HEK293T (cell line): ENCODE measurements around the gene MGAM2.
"Not testable (repeated sequence)": the region's sequence is repeated elsewhere in the genome, so short reads cannot be mapped to it uniquely, and the experiment has no call there.

ENCODE experiments used
- CTCF ChIA-PET: fragments of 350-600 bp; formaldehyde crosslinking; extraction: SDS; loops from one replicate; lab custom pipeline; 2021; ENCODE audit warnings: antibody characterized with exemption, inconsistent platforms; lab: Yijun Ruan, JAX
- POLR2A ChIA-PET: fragments of 350-600 bp; formaldehyde crosslinking; extraction: SDS; loops from one replicate; lab custom pipeline; 2020; ENCODE audit warnings: antibody characterized with exemption, inconsistent platforms; lab: Yijun Ruan, JAX
- DNase-seq: peaks from one replicate; pipeline ENCODE4 v3.0.0; 2012; ENCODE audit warnings: mixed read lengths; ENCODE audit errors: extremely low spot score
- ARNT ChIP-seq: fragments of 450-650 bp; IDR thresholded peaks from 2 replicates; pipeline ENCODE4 v1.6.1; 2017; ENCODE audit warnings: mild to moderate bottlenecking
- BHLHE40 ChIP-seq: fragments of 450-650 bp; IDR thresholded peaks from 2 replicates; pipeline ENCODE4 v1.6.1; 2016; ENCODE audit warnings: mild to moderate bottlenecking, moderate library complexity, borderline replicate concordance
- CTBP1 ChIP-seq: fragments of 450-650 bp; IDR thresholded peaks from 2 replicates; pipeline ENCODE4 v1.6.1; 2016; ENCODE audit warnings: borderline replicate concordance
- ELF4 ChIP-seq: fragments of 450-650 bp; IDR thresholded peaks from 2 replicates; pipeline ENCODE4 v1.6.1; 2017; ENCODE audit warnings: antibody characterized with exemption
- FOXA1 ChIP-seq: fragments of 450-650 bp; IDR thresholded peaks from 2 replicates; pipeline ENCODE4 v1.6.1; 2016; ENCODE audit warnings: mild to moderate bottlenecking
- FOXK2 ChIP-seq: fragments of 450-650 bp; IDR thresholded peaks from 2 replicates; pipeline ENCODE4 v1.6.1; 2016; ENCODE audit warnings: mild to moderate bottlenecking
- FOXM1 ChIP-seq: fragments of 450-650 bp; IDR thresholded peaks from 2 replicates; pipeline ENCODE4 v1.6.1; 2017; ENCODE audit warnings: mild to moderate bottlenecking, borderline replicate concordance
- HDGF ChIP-seq: fragments of 450-650 bp; IDR thresholded peaks from 2 replicates; pipeline ENCODE4 v1.6.1; 2017; ENCODE audit warnings: antibody characterized with exemption, borderline replicate concordance
- L3MBTL2 ChIP-seq: fragments of 450-650 bp; conservative IDR thresholded peaks from 2 replicates; pipeline ENCODE4 v1.6.1; 2016; ENCODE audit warnings: mild to moderate bottlenecking
- LEF1 ChIP-seq: fragments of 450-650 bp; IDR thresholded peaks from 2 replicates; pipeline ENCODE4 v1.6.1; 2017; ENCODE audit warnings: mild to moderate bottlenecking, borderline replicate concordance
- NFRKB ChIP-seq: fragments of 450-650 bp; IDR thresholded peaks from 2 replicates; pipeline ENCODE4 v1.6.1; 2016; ENCODE audit warnings: mild to moderate bottlenecking, moderate library complexity
- SP1 ChIP-seq: fragments of 450-650 bp; IDR thresholded peaks from 2 replicates; pipeline ENCODE4 v1.6.1; 2017
- SUZ12 ChIP-seq: fragments of 450-650 bp; IDR thresholded peaks from 2 replicates; pipeline ENCODE4 v1.6.1; 2016; ENCODE audit warnings: mild to moderate bottlenecking
- TARDBP ChIP-seq: fragments of 450-650 bp; IDR thresholded peaks from 2 replicates; pipeline ENCODE4 v1.6.1; 2016
- ZNF384 ChIP-seq: fragments of 450-650 bp; IDR thresholded peaks from 2 replicates; pipeline ENCODE4 v1.6.1; 2016
- TF ChIP-seq, protein P1 (sequence below): fragments of 450-650 bp; IDR thresholded peaks from 2 replicates; pipeline ENCODE4 v1.6.1; 2016

The MGAM2 gene

GRCh38 chr7:142098004-142098403 lies 13.5 kb upstream of the MGAM2 start:
- DNase-seq, result no peak
- TF ChIP-seq FOXM1 (no peak), NFRKB (no peak), FOXK2 (no peak), CTBP1 (no peak), HDGF (no peak)
- ChIA-PET CTCF (no interaction called here), POLR2A (no interaction called here)

DNA sequence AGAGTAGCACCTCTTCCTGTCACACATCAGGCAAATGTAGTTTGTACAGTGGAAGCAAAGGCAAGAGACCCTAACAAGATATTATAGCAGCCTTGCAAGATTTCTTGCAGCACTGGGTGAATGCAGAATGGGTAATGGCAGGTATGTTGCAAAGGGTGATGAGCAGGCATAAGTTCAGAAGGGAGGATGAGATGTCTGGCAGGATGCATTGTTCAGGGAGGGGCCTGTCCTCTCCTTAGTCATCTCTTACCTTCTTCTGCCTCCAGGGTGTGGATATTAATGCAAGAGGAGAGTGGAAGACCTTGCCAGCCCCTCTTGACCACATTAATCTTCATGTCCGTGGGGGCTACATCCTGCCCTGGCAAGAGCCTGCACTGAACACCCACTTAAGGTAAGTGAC lies 12.2 kb upstream of the MGAM2 start:
- CTCF ChIA-PET, DNase-seq, POLR2A ChIA-PET: not testable (repeated sequence)

DNA sequence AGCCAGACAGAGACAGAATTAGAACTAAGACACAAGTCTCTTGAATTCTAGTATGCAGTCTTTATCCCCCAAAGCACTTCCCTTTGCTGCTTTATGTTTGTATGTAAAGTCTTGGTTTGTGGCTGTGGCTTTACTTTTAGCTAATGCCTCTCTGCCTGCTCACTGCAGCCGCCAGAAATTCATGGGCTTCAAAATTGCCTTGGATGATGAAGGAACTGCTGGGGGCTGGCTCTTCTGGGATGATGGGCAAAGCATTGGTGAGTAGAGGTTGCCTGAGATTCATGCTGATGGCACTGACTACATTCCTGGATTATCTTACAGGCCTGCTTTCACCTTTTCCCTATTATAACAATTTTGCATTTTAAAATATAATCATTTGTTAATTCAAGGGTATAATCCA lies 10.9 kb upstream of the MGAM2 start:
- ChIA-PET POLR2A (no interaction called here), CTCF (interaction anchor here (0.6 kb wide), 1 partner anchor 30 kb away, joined by 3 read pairs; no protein-coding TSS in a partner anchor)
- TF ChIP-seq FOXK2, result no peak
- no peak for TF ChIP-seq FOXM1
- TF ChIP-seq ZNF384, result no peak
- no peak for TF ChIP-seq CTBP1
- no peak for TF ChIP-seq SP1
- TF ChIP-seq ARNT, result no peak
- TF ChIP-seq NFRKB, result no peak
- TF ChIP-seq BHLHE40, result no peak
- TF ChIP-seq L3MBTL2, result no peak
- no peak for DNase-seq

DNA sequence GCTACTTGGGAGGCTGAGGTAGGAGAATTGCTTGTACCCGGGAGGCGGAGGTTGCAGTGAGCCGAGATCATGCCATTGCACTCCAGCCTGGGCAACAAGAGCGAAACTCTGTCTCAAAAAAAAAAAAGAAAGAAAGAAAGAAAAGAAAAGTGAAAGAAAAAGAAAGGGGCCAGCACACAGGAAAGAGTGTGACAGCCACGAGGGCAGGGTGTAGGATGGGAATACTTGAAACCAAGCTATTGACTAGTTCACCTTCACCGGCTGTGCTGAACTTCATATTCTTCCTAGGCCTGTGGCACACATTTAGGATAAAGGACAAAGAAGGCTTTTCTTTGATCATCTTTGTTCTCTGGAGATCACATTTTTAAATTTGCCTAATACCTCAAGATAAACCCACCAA lies 9.7 kb upstream of the MGAM2 start:
- POLR2A ChIA-PET, DNase-seq, CTCF ChIA-PET: not testable (repeated sequence)

GRCh38 chr7:142104550-142105527 lies 6.7 kb upstream of the MGAM2 start:
- no peak for DNase-seq
- ChIA-PET CTCF (no interaction called here), POLR2A (no interaction called here)
- TF ChIP-seq NFRKB (no peak), FOXK2 (no peak), LEF1 (no peak), TARDBP (no peak), SUZ12 (no peak), L3MBTL2 (no peak), HDGF (no peak), SP1 (no peak), ELF4 (no peak), CTBP1 (no peak), FOXM1 (no peak), ARNT (no peak), BHLHE40 (no peak), FOXA1 (no peak), ZNF384 (no peak)
- TF ChIP-seq, protein P1, sequence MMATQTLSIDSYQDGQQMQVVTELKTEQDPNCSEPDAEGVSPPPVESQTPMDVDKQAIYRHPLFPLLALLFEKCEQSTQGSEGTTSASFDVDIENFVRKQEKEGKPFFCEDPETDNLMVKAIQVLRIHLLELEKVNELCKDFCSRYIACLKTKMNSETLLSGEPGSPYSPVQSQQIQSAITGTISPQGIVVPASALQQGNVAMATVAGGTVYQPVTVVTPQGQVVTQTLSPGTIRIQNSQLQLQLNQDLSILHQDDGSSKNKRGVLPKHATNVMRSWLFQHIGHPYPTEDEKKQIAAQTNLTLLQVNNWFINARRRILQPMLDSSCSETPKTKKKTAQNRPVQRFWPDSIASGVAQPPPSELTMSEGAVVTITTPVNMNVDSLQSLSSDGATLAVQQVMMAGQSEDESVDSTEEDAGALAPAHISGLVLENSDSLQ, result no peak

DNA sequence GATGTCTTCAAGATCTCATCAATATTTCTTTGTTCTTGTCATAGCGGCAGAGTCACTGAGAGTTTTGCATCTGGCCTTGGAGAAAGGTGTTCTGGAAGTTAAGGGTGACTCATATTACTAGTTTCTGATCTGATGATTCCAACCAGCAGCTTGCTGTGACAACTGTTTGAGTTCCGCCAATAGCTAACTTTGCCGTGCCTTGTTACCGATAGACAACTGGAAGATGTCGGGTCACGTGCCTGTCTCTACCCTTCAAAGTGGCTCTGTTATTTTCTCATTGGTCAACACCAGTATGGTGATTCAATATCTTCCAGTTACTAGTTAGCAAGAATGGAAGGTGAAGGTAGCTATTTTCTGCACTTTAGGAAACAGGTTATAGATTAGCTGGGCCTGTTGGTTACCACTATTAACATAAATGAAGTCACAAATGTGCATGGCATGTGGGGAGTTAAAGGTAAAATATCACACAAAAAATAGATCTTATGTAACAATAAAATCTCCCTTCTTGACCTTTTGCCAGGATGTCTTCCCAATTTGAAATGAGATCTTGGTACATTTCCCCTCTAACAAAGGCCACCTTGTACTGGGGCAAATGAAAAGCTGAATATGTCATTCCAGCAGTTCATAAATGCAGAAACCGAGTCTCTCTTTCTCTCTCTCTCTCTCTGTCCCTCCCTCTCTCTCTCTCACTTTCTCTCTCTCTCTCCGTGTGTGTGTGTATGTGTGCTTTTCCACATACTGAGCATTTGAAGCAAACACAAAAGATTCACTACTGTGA lies 2.6 kb upstream of the MGAM2 start:
- ChIA-PET CTCF (no interaction called here), POLR2A (no interaction called here)
- no peak for DNase-seq
- TF ChIP-seq, protein P1, result no peak
- no peak for TF ChIP-seq LEF1
- TF ChIP-seq HDGF, result no peak
- no peak for TF ChIP-seq FOXA1
- no peak for TF ChIP-seq FOXM1
- no peak for TF ChIP-seq SUZ12
- no peak for TF ChIP-seq ZNF384
- no peak for TF ChIP-seq ARNT
- TF ChIP-seq BHLHE40, result no peak

GRCh38 chr7:142110098-142110497 lies 1.4 kb upstream of the MGAM2 start:
- DNase-seq, result no peak
- TF ChIP-seq BHLHE40, result no peak
- no peak for TF ChIP-seq CTBP1
- no peak for TF ChIP-seq SP1
- ChIA-PET POLR2A (no interaction called here), CTCF (no interaction called here)
